GM12891 (cell line): ENCODE data around the gene LATS2.

ENCODE experiments used
- PAX5 ChIP-seq: IDR thresholded peaks from 2 replicates; pipeline ENCODE4 v1.6.1; 2011; ENCODE audit warnings: low read length, moderate library complexity, mild to moderate bottlenecking; ENCODE audit not compliant: insufficient read depth, severe bottlenecking
- POLR2A ChIP-seq: IDR thresholded peaks from 2 replicates; pipeline ENCODE4 v1.6.1; 2011; ENCODE audit warnings: low read depth, low read length, control low read depth
- POU2F2 ChIP-seq: IDR thresholded peaks from 2 replicates; pipeline ENCODE4 v1.6.1; 2011; ENCODE audit warnings: low read depth, mild to moderate bottlenecking, control low read depth, low read length, moderate library complexity
- SPI1 ChIP-seq: IDR thresholded peaks from 2 replicates; pipeline ENCODE4 v1.6.1; 2011; ENCODE audit warnings: low read depth, low read length, control low read depth

DNA sequence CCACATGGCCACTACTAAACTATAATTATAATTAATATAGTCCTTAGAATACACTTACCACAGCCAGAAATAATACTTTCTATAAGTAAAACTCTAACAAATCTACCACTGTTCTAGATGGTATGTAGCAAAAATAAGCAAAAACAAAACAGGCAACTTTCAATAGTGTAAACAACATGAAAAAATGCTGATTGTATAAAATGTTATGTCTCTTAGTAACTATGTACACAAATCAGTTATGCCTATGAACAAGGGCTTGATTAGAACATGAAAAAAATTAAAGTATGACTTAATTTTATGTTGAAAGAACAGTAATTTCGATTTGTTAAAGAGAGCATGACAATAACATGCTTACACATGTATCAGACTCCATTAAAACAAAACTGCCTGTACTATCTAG is 60.7 kb downstream of the LATS2 start:
- TF ChIP-seq POLR2A (no peak), SPI1 (no peak), POU2F2 (no peak), PAX5 (no peak)
